Osteocyte (in vitro differentiated cells): Measurements from ENCODE around the gene UPF1. TPM values are rescaled to one million over a fixed set of nuclear protein-coding genes. Genes with fewer than 3 reads are reported as not detected.

Source experiments
- DNase-seq: peaks from one replicate; pipeline ENCODE4 v3.0.0; 2021; ENCODE audit warnings: mixed read lengths; ENCODE audit not compliant: unreplicated experiment; ENCODE audit errors: extremely low spot score
- H3K27ac Mint-ChIP-seq: one replicate; pipeline ENCODE4 v1.8.0; 2021; ENCODE audit warnings: mild to moderate bottlenecking, mixed read lengths; ENCODE audit not compliant: unreplicated experiment
- H3K27me3 Mint-ChIP-seq: one replicate; pipeline ENCODE4 v1.8.0; 2021; ENCODE audit warnings: mixed read lengths; ENCODE audit not compliant: unreplicated experiment
- H3K36me3 Mint-ChIP-seq: one replicate; pipeline ENCODE4 v1.8.0; 2021; ENCODE audit warnings: mixed read lengths; ENCODE audit not compliant: unreplicated experiment
- H3K4me1 Mint-ChIP-seq: one replicate; pipeline ENCODE4 v1.8.0; 2021; ENCODE audit warnings: mixed read lengths; ENCODE audit not compliant: unreplicated experiment
- H3K4me3 Mint-ChIP-seq: one replicate; pipeline ENCODE4 v1.8.0; 2021; ENCODE audit warnings: mild to moderate bottlenecking, moderate library complexity, mixed read lengths; ENCODE audit not compliant: unreplicated experiment
- H3K9me3 Mint-ChIP-seq: one replicate; pipeline ENCODE4 v1.8.0; 2021; ENCODE audit warnings: mixed read lengths; ENCODE audit not compliant: unreplicated experiment
- CTCF ChIP-seq: fragments of 200-600 bp; sonication (generic); IDR thresholded peaks from 2 replicates; pipeline ENCODE4 v1.5.0; 2021; ENCODE audit warnings: antibody characterized with exemption, mild to moderate bottlenecking, moderate library complexity
- total RNA-seq: library from RNA; stranded (reverse); gene quantifications from 2 replicates; pipeline ENCODE4 v1.2.1, GENCODE V29; 2021

UPF1 gene
- total RNA-seq, 1 donor from 2014 or later: 58.0 TPM

GRCh38 chr19:18879579-18880373 is 48.0 kb downstream of the UPF1 start:
- TF ChIP-seq CTCF: no peak
- Mint-ChIP-seq H3K9me3 (peaks cover 6% of the 10 kb centered on the region), H3K27me3 (no peaks in the 10 kb centered on the region), H3K4me3 (no peak overlapping the region), H3K27ac (no peak overlapping the region), H3K4me1 (peaks cover 4% of the 10 kb centered on the region), H3K36me3 (peaks cover 21% of the 10 kb centered on the region)
- no peak for DNase-seq

GRCh38 chr19:18881491-18881890 is 49.7 kb downstream of the UPF1 start:
- Mint-ChIP-seq H3K4me1 (no peaks in the 10 kb centered on the region), H3K27me3 (no peaks in the 10 kb centered on the region), H3K4me3 (no peak overlapping the region), H3K9me3 (peaks cover 6% of the 10 kb centered on the region), H3K36me3 (peaks cover 15% of the 10 kb centered on the region), H3K27ac (peak overlapping the region; percentile 32)
- no peak for TF ChIP-seq CTCF
- no peak for DNase-seq

GRCh38 chr19:18883526-18884304 is 52.0 kb downstream of the UPF1 start:
- no peaks in the 10 kb centered on the region for H3K9me3 Mint-ChIP-seq
- DNase-seq: no peak
- no peak overlapping the region for H3K4me3 Mint-ChIP-seq
- no peak overlapping the region for H3K27ac Mint-ChIP-seq
- TF ChIP-seq CTCF: no peak
- H3K4me1 Mint-ChIP-seq: no peaks in the 10 kb centered on the region
- H3K27me3 Mint-ChIP-seq: no peaks in the 10 kb centered on the region
- H3K36me3 Mint-ChIP-seq: no peaks in the 10 kb centered on the region

GRCh38 chr19:18886972-18887371 is 55.2 kb downstream of the UPF1 start:
- Mint-ChIP-seq H3K4me3 (no peak overlapping the region), H3K9me3 (no peaks in the 10 kb centered on the region), H3K4me1 (no peaks in the 10 kb centered on the region), H3K27ac (no peak overlapping the region), H3K36me3 (no peaks in the 10 kb centered on the region), H3K27me3 (no peaks in the 10 kb centered on the region)
- TF ChIP-seq CTCF: no peak
- DNase-seq: no peak
